MM.1S (cell line): Measurements from ENCODE around the gene NOS3.
"Not testable (repeated sequence)": the region's sequence is repeated elsewhere in the genome, so short reads cannot be mapped to it uniquely, and the experiment has no call there.

Experiments
- DNase-seq: peaks from one replicate; pipeline ENCODE4 v3.0.0-alpha.2; 2015
- H2AFZ ChIP-seq: fragments of 300-600 bp; sonication (generic); 2 replicates; pipeline ENCODE4 v1.6.0; 2016; ENCODE audit warnings: antibody characterized with exemption, low read length
- H3F3A ChIP-seq: fragments of 300-600 bp; sonication (generic); 2 replicates; pipeline ENCODE4 v1.6.1; 2016; ENCODE audit warnings: mild to moderate bottlenecking, antibody characterized with exemption, low read length, moderate library complexity, mixed read lengths; ENCODE audit not compliant: insufficient read depth
- H3K27ac ChIP-seq: fragments of 300-600 bp; sonication (generic); 2 replicates; pipeline ENCODE4 v1.5.1; 2016; ENCODE audit warnings: mild to moderate bottlenecking, low read length
- H3K27me3 ChIP-seq: fragments of 300-600 bp; sonication (generic); replicated peaks from 2 replicates; pipeline ENCODE4 v1.6.0; 2016; ENCODE audit warnings: low read length; ENCODE audit not compliant: insufficient read depth
- H3K36me3 ChIP-seq: fragments of 300-600 bp; sonication (generic); replicated peaks from 2 replicates; pipeline ENCODE4 v1.6.1; 2016; ENCODE audit warnings: mild to moderate bottlenecking, low read length, mixed read lengths; ENCODE audit not compliant: insufficient read depth
- H3K4me1 ChIP-seq: fragments of 300-600 bp; sonication (generic); 2 replicates; pipeline ENCODE4 v1.6.1; 2016; ENCODE audit warnings: low read length, mixed read lengths
- H3K4me2 ChIP-seq: fragments of 300-600 bp; sonication (generic); 2 replicates; pipeline ENCODE4 v1.6.0; 2016; ENCODE audit warnings: low read depth, low read length
- H3K4me3 ChIP-seq: fragments of 300-600 bp; sonication (generic); 2 replicates; pipeline ENCODE4 v1.5.1; 2016; ENCODE audit warnings: low read length, mixed read lengths
- H3K79me2 ChIP-seq: fragments of 300-600 bp; sonication (generic); 2 replicates; pipeline ENCODE4 v1.6.1; 2016; ENCODE audit warnings: mixed run types, low read length, mixed read lengths
- H3K9ac ChIP-seq: fragments of 300-600 bp; sonication (generic); 2 replicates; pipeline ENCODE4 v1.6.1; 2016; ENCODE audit warnings: low read length, mixed read lengths
- H3K9me2 ChIP-seq: fragments of 300-600 bp; sonication (generic); replicated peaks from 2 replicates; pipeline ENCODE4 v1.6.1; 2016; ENCODE audit warnings: mild to moderate bottlenecking, low read length, mixed read lengths; ENCODE audit not compliant: insufficient read depth
- H3K9me3 ChIP-seq: fragments of 300-600 bp; sonication (generic); replicated peaks from 2 replicates; pipeline ENCODE4 v1.6.1; 2016; ENCODE audit warnings: mild to moderate bottlenecking, low read length, mixed read lengths; ENCODE audit not compliant: insufficient read depth
- H4K20me1 ChIP-seq: fragments of 300-600 bp; sonication (generic); 2 replicates; pipeline ENCODE4 v1.6.1; 2016; ENCODE audit warnings: mild to moderate bottlenecking, low read length, moderate library complexity, mixed read lengths; ENCODE audit not compliant: insufficient read depth
- CTCF ChIP-seq: fragments of 300-600 bp; sonication (generic); IDR thresholded peaks from 2 replicates; pipeline ENCODE4 v1.5.1; 2016; ENCODE audit warnings: antibody characterized with exemption, low read length, mixed read lengths
- EZH2 ChIP-seq: fragments of 300-600 bp; sonication (generic); optimal IDR thresholded peaks from 2 replicates; pipeline ENCODE3; 2017; ENCODE audit warnings: low read depth, mild to moderate bottlenecking, antibody characterized with exemption, low read length, mixed read lengths
- EZH2phosphoT487 ChIP-seq: fragments of 300-600 bp; sonication (generic); IDR thresholded peaks from 2 replicates; pipeline ENCODE4 v1.6.1; 2018; ENCODE audit warnings: antibody characterized with exemption, low read length

Gene NOS3

GRCh38 chr7:151023232-151023631 is 32.4 kb downstream of the NOS3 start:
- peaks cover 27% of the 10 kb centered on the region for H3K27me3 ChIP-seq
- no peaks in the 10 kb centered on the region for H3K9me3 ChIP-seq
- no peak overlapping the region for H3K9ac ChIP-seq
- H2AFZ ChIP-seq, result no peak overlapping the region
- H3F3A ChIP-seq, result no peaks in the 10 kb centered on the region
- DNase-seq, result no peak
- no peaks in the 10 kb centered on the region for H3K79me2 ChIP-seq
- TF ChIP-seq EZH2 (no peak), CTCF (no peak), EZH2phosphoT487 (no peak)
- no peak overlapping the region for H3K4me2 ChIP-seq
- no peaks in the 10 kb centered on the region for H4K20me1 ChIP-seq
- peaks cover 13% of the 10 kb centered on the region for H3K4me1 ChIP-seq
- H3K27ac ChIP-seq, result no peak overlapping the region
- H3K36me3 ChIP-seq, result no peaks in the 10 kb centered on the region
- H3K9me2 ChIP-seq, result no peaks in the 10 kb centered on the region
- no peak overlapping the region for H3K4me3 ChIP-seq

DNA sequence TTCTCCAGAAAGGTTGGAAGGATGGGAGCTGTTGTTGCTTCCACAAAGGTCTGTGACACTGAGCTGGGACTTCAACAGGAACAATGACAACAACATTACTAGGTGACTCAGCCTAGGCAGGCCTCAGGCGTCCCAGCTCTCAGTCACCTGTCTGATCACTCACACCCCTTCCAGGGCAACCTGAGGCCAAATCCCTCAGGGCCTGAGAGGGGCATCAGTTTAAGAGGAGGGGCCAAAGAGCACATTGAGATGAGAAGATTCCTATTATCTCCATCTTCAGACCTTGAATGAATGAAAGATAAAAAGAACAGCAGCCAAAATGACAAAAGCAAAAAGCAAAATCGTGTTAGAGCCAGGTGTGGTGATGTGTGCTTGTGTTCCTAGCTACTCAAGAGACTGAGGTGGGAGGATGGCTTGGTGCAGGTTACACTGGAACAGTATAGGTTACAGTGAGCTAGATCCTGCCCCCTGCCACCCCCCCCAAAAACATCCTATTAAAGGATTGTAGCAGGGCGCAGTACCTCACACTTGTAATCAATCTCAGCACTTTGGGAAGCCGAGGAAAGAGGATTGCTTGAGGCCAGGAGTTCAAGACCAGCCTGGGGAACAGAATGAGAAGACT is 33.7 kb downstream of the NOS3 start, which contains the start of gene ATG9B:
Gene ATG9B, minus strand, starts transcription at position 60 of the 622 bp plus-strand sequence. CDS start 71 bp downstream, outside the sequence.
- Histone ChIP-seq H4K20me1 (no peaks in the 10 kb centered on the region), H3K36me3 (no peaks in the 10 kb centered on the region), H3K4me3 (no peak within 1 kb of the TSS), H2AFZ (no peak within 1 kb of the TSS), H3K4me1 (peaks cover 13% of the 10 kb centered on the region), H3K27ac (no peak within 1 kb of the TSS), H3K27me3 (peaks cover 19% of the 10 kb centered on the region), H3K9me3 (no peaks in the 10 kb centered on the region), H3F3A (no peaks in the 10 kb centered on the region), H3K4me2 (no peak within 1 kb of the TSS), H3K9me2 (no peaks in the 10 kb centered on the region), H3K79me2 (peaks cover 9% of the 10 kb centered on the region), H3K9ac (no peak within 1 kb of the TSS)
- TF ChIP-seq CTCF (no peak), EZH2phosphoT487 (no peak), EZH2 (no peak)
- DNase-seq, result no peak

- H3K4me2 ChIP-seq, result no peak overlapping the region
- no peak overlapping the region for H3K9ac ChIP-seq
- H3K36me3 ChIP-seq, result no peaks in the 10 kb centered on the region
- H4K20me1 ChIP-seq, result no peaks in the 10 kb centered on the region
- no peaks in the 10 kb centered on the region for H3F3A ChIP-seq
- TF ChIP-seq EZH2 (no peak), CTCF (no peak), EZH2phosphoT487 (no peak)
- peak overlapping the region; percentile 4; the same call in 1 of the 2 replicates for H2AFZ ChIP-seq
- DNase-seq, result peak; percentile 37
- no peaks in the 10 kb centered on the region for H3K9me2 ChIP-seq
- H3K9me3 ChIP-seq, result no peaks in the 10 kb centered on the region
- H3K4me3 ChIP-seq, result no peak overlapping the region
- H3K79me2 ChIP-seq, result peaks cover 15% of the 10 kb centered on the region
- H3K27me3 ChIP-seq, result peaks cover 4% of the 10 kb centered on the region
- peaks cover 13% of the 10 kb centered on the region for H3K4me1 ChIP-seq
- no peak overlapping the region for H3K27ac ChIP-seq
Measured at GRCh38 chr7:151025924-151026671, 35.3 kb downstream of the NOS3 start.

GRCh38 chr7:151026771-151027727 is 36.2 kb downstream of the NOS3 start:
- Histone ChIP-seq H3K79me2 (peaks cover 15% of the 10 kb centered on the region), H3K4me2 (peak overlapping the region; percentile 72), H3K27ac (peak overlapping the region; percentile 51; the same call in 1 of the 2 replicates), H3K4me3 (peak overlapping the region; percentile 64), H3K9ac (peak overlapping the region; percentile 72; the same call in 1 of the 2 replicates), H2AFZ (peak overlapping the region; percentile 54; the same call in 1 of the 2 replicates), H3K4me1 (peaks cover 13% of the 10 kb centered on the region)
- H4K20me1 ChIP-seq, DNase-seq, H3K36me3 ChIP-seq, H3K27me3 ChIP-seq, H3K9me2 ChIP-seq, H3K9me3 ChIP-seq, H3F3A ChIP-seq: not testable (repeated sequence)

GRCh38 chr7:151027728-151028130 is 36.9 kb downstream of the NOS3 start:
- H3K36me3 ChIP-seq, DNase-seq: not testable (repeated sequence)
- H3K4me2 ChIP-seq, result peak overlapping the region; percentile 72

More at GRCh38 chr7:151027728-151028130, 36.9 kb downstream of the NOS3 start:
- H3K27me3 ChIP-seq, H4K20me1 ChIP-seq, H3K9me2 ChIP-seq, H3K9me3 ChIP-seq, H3F3A ChIP-seq: not testable (repeated sequence)
- Histone ChIP-seq H3K4me1 (peaks cover 13% of the 10 kb centered on the region), H3K27ac (peak overlapping the region; percentile 51; the same call in 1 of the 2 replicates), H3K4me3 (peak overlapping the region; percentile 64), H2AFZ (peak overlapping the region; percentile 54), H3K9ac (peak overlapping the region; percentile 72), H3K79me2 (peaks cover 16% of the 10 kb centered on the region)
